Measurements from ENCODE around the gene COP1. TPM values are rescaled to one million over a fixed set of nuclear protein-coding genes. Genes with fewer than 3 reads are reported as not detected.

The COP1 gene
- total and polyA plus RNA-seq, 2 donors (not counting 1 experiment from before 2014, with no cell fraction given), result 18.7 to 68.5 TPM

DNA sequence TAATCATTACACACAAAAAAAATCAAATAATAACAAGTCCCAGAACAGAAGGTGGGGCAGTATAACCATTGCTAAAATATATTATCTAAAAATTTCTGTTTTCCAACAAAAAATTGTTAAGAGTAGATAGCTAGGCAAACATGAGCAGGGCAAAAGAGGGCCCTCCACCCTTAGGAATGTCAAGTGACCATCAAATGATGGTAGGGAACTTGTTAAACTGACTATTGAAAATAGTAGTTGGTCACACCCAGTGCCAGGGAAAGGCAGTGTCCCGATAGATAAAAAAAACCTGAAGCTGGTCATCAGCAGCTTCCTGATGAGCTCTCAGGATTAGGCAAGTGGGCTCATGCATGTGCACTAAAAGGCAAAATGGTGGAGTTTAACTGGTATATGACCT lies 18.4 kb upstream of the COP1 start:
- Histone ChIP-seq H3K4me2 (replicated peaks; ENCODE audit: low read depth, low read length, poor library complexity, severe bottlenecking) (no peak overlapping the region), H3K36me3 (replicated peaks in 1 of 2; ENCODE audit: control extremely low read depth in 1 of 2, control insufficient read depth in 1 of 2, extremely low read depth in 1 of 2, insufficient read depth in 2 of 2, low read length in 1 of 2) (no peaks in the 10 kb centered on the region), H3K27me3 (replicated peaks in 1 of 4; ENCODE audit: control extremely low read depth in 1 of 4, control insufficient read depth in 3 of 4, insufficient read depth in 4 of 4, low read length in 3 of 4) (no peaks in the 10 kb centered on the region), H3K4me1 (ENCODE audit: control insufficient read depth in 2 of 2, insufficient read depth in 2 of 2, low read length in 2 of 2) (no peaks in the 10 kb centered on the region), H3K27ac (ENCODE audit: low read length in 2 of 2) (no peak overlapping the region), H3K9ac (ENCODE audit: low read length) (no peak overlapping the region), H3K9me3 (ENCODE audit: control extremely low read depth in 1 of 3, control insufficient read depth in 2 of 3, insufficient read depth in 1 of 3, low read length in 2 of 3) (no peaks in the 10 kb centered on the region), H2AFZ (ENCODE audit: insufficient read depth, low read depth, low read length, poor library complexity, severe bottlenecking) (no peak overlapping the region), H3K79me2 (ENCODE audit: control insufficient read depth, insufficient read depth, low read length) (no peaks in the 10 kb centered on the region), H3K4me3 (ENCODE audit: control extremely low read depth in 1 of 5, extremely low read depth in 1 of 5, insufficient read depth in 1 of 5, low read depth in 2 of 5, low read length in 4 of 5) (no peak overlapping the region), H4K20me1 (ENCODE audit: control insufficient read depth, insufficient read depth, low read length, poor library complexity, severe bottlenecking) (no peaks in the 10 kb centered on the region)
- no peaks in the 10 kb centered on the region for H3K9me3 Mint-ChIP-seq (ENCODE audit: insufficient read depth)
- no peak overlapping the region for H3K27ac Mint-ChIP-seq
- H3K4me3 Mint-ChIP-seq, result no peak overlapping the region
- ATAC-seq (ENCODE audit: low read depth) (no peak), DNase-seq (no peak)
- TF ChIP-seq EZH2 (IDR thresholded peaks at IDR 0.05; ENCODE audit: borderline replicate concordance, insufficient read depth, low read depth, low read length, poor library complexity, severe bottlenecking), result no peak
- TF ChIP-seq, protein P1, sequence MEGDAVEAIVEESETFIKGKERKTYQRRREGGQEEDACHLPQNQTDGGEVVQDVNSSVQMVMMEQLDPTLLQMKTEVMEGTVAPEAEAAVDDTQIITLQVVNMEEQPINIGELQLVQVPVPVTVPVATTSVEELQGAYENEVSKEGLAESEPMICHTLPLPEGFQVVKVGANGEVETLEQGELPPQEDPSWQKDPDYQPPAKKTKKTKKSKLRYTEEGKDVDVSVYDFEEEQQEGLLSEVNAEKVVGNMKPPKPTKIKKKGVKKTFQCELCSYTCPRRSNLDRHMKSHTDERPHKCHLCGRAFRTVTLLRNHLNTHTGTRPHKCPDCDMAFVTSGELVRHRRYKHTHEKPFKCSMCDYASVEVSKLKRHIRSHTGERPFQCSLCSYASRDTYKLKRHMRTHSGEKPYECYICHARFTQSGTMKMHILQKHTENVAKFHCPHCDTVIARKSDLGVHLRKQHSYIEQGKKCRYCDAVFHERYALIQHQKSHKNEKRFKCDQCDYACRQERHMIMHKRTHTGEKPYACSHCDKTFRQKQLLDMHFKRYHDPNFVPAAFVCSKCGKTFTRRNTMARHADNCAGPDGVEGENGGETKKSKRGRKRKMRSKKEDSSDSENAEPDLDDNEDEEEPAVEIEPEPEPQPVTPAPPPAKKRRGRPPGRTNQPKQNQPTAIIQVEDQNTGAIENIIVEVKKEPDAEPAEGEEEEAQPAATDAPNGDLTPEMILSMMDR (IDR thresholded peaks at IDR 0.05), result no peak
- H3K27me3 Mint-ChIP-seq, result peaks cover 6% of the 10 kb centered on the region
- POLR2A ChIA-PET, result no interaction called here
- no peaks in the 10 kb centered on the region for H3K4me1 Mint-ChIP-seq
- 92% methylated on average over 1 of the region's 1 CpG for WGBS (ENCODE audit: insufficient coverage)
- CTCF ChIA-PET, result no interaction called here
- intact Hi-C loops (cut with micrococcal nuclease), result no loop called here

DNA sequence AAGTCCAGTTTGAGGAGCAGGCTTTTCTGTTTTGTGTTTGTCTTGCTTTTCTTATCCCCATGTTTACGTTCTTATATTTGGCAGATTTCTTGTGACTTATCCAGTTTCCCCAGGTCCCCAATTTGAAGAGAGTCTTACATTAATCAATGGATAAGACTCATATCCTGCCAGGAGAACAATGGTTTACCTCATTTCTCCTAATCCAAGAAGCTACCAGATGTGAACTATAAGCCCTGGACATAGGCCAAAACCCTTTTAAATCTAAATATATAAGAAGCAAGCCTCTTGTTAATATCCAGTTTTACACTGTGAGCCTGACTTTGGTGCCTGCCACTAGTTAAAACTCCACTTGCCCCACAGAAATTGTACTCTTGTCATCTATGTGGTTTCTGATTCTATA lies 15.1 kb upstream of the COP1 start:
- Histone ChIP-seq H3K4me3 (ENCODE audit: control extremely low read depth in 1 of 5, extremely low read depth in 1 of 5, insufficient read depth in 1 of 5, low read depth in 2 of 5, low read length in 4 of 5) (no peak overlapping the region), H3K4me2 (replicated peaks; ENCODE audit: low read depth, low read length, poor library complexity, severe bottlenecking) (no peak overlapping the region), H3K9me3 (ENCODE audit: control extremely low read depth in 1 of 3, control insufficient read depth in 2 of 3, insufficient read depth in 1 of 3, low read length in 2 of 3) (no peaks in the 10 kb centered on the region), H4K20me1 (ENCODE audit: control insufficient read depth, insufficient read depth, low read length, poor library complexity, severe bottlenecking) (no peaks in the 10 kb centered on the region), H3K27ac (ENCODE audit: low read length in 2 of 2) (no peak overlapping the region), H2AFZ (ENCODE audit: insufficient read depth, low read depth, low read length, poor library complexity, severe bottlenecking) (no peak overlapping the region), H3K9ac (ENCODE audit: low read length) (no peak overlapping the region), H3K27me3 (replicated peaks in 1 of 4; ENCODE audit: control extremely low read depth in 1 of 4, control insufficient read depth in 3 of 4, insufficient read depth in 4 of 4, low read length in 3 of 4) (no peaks in the 10 kb centered on the region), H3K36me3 (replicated peaks in 1 of 2; ENCODE audit: control extremely low read depth in 1 of 2, control insufficient read depth in 1 of 2, extremely low read depth in 1 of 2, insufficient read depth in 2 of 2, low read length in 1 of 2) (no peaks in the 10 kb centered on the region), H3K4me1 (ENCODE audit: control insufficient read depth in 2 of 2, insufficient read depth in 2 of 2, low read length in 2 of 2) (no peaks in the 10 kb centered on the region), H3K79me2 (ENCODE audit: control insufficient read depth, insufficient read depth, low read length) (no peaks in the 10 kb centered on the region)
- no peak for TF ChIP-seq EZH2 (IDR thresholded peaks at IDR 0.05; ENCODE audit: borderline replicate concordance, insufficient read depth, low read depth, low read length, poor library complexity, severe bottlenecking)
- TF ChIP-seq, protein P1 (IDR thresholded peaks at IDR 0.05), result no peak
- no CpG with 5 or more reads among the region's 1 CpG for WGBS (ENCODE audit: insufficient coverage)
- DNase-seq (no peak), ATAC-seq (ENCODE audit: low read depth) (no peak)
- ChIA-PET CTCF (no interaction called here), POLR2A (no interaction called here)
- H3K27me3 Mint-ChIP-seq, result peaks cover 10% of the 10 kb centered on the region
- H3K4me3 Mint-ChIP-seq, result no peak overlapping the region
- intact Hi-C loops (cut with micrococcal nuclease), result no loop called here
- H3K27ac Mint-ChIP-seq, result no peak overlapping the region
- H3K9me3 Mint-ChIP-seq (ENCODE audit: insufficient read depth), result no peaks in the 10 kb centered on the region
- no peaks in the 10 kb centered on the region for H3K4me1 Mint-ChIP-seq
